ENCODE results near the gene OGG1.

Gene OGG1

GRCh38 chr3:9781978-9782603, 32.3 kb downstream of the OGG1 start:
- DNase-seq (ENCODE audit: insufficient read length, low spot score) (no peak), FAIRE-seq (no peak)

GRCh38 chr3:9782770-9783169, 33.0 kb downstream of the OGG1 start:
- FAIRE-seq (no peak), DNase-seq (ENCODE audit: insufficient read length, low spot score) (no peak)

- DNase-seq (ENCODE audit: insufficient read length, low spot score) (no peak), FAIRE-seq (no peak)
Measured at GRCh38 chr3:9783954-9784353, 34.2 kb downstream of the OGG1 start.

- FAIRE-seq (no peak), DNase-seq (ENCODE audit: insufficient read length, low spot score) (no peak)
Measured at GRCh38 chr3:9784965-9785364, 35.2 kb downstream of the OGG1 start.

GRCh38 chr3:9785602-9786001, 35.9 kb downstream of the OGG1 start:
- FAIRE-seq: no peak

GRCh38 chr3:9786209-9786739, 36.5 kb downstream of the OGG1 start:
- FAIRE-seq (no peak), DNase-seq (ENCODE audit: insufficient read length, low spot score) (no peak)

More at GRCh38 chr3:9785602-9786001, 35.9 kb downstream of the OGG1 start:
- DNase-seq (ENCODE audit: insufficient read length, low spot score): no peak

- DNase-seq (ENCODE audit: insufficient read length, low spot score) (no peak), FAIRE-seq (no peak)
Measured at GRCh38 chr3:9786825-9787669, 37.3 kb downstream of the OGG1 start.

GRCh38 chr3:9787714-9788113, 38.0 kb downstream of the OGG1 start:
- FAIRE-seq (no peak), DNase-seq (ENCODE audit: insufficient read length, low spot score) (no peak)

GRCh38 chr3:9791127-9791526, 41.4 kb downstream of the OGG1 start:
- FAIRE-seq: no peak
- no peak for DNase-seq (ENCODE audit: insufficient read length, low spot score)

- DNase-seq (ENCODE audit: insufficient read length, low spot score): no peak
- FAIRE-seq: peak; percentile 14
Measured at GRCh38 chr3:9791790-9792404, 42.1 kb downstream of the OGG1 start.

GRCh38 chr3:9792405-9793160, 42.8 kb downstream of the OGG1 start, which contains the start of the genes ARPC4 and TADA3:
Gene ARPC4 (plus strand): TSS chr3:9793082. CDS start chr3:9793122, 40 bp downstream.
Gene TADA3 (minus strand): TSS chr3:9792473. CDS start chr3:9791466, 1,007 bp downstream.
- DNase-seq (ENCODE audit: insufficient read length, low spot score) (peak; percentile 83), FAIRE-seq (peak; percentile 82)

- no peak for DNase-seq (ENCODE audit: insufficient read length, low spot score)
- FAIRE-seq: peak; percentile 4
Measured at GRCh38 chr3:9793161-9793781, 43.5 kb downstream of the OGG1 start.

GRCh38 chr3:9794400-9794799, 44.6 kb downstream of the OGG1 start:
- no peak for DNase-seq (ENCODE audit: insufficient read length, low spot score)
- no peak for FAIRE-seq

- FAIRE-seq (peak; percentile 56), DNase-seq (ENCODE audit: insufficient read length, low spot score) (no peak)
Measured at GRCh38 chr3:9795207-9795606, 45.5 kb downstream of the OGG1 start.

GRCh38 chr3:9797196-9797945, 47.6 kb downstream of the OGG1 start:
- DNase-seq (ENCODE audit: insufficient read length, low spot score): no peak
- no peak for FAIRE-seq

- DNase-seq (ENCODE audit: insufficient read length, low spot score) (no peak), FAIRE-seq (no peak)
Measured at GRCh38 chr3:9800529-9800928, 50.8 kb downstream of the OGG1 start.

GRCh38 chr3:9803494-9803893, 53.7 kb downstream of the OGG1 start:
- FAIRE-seq: no peak
- DNase-seq (ENCODE audit: insufficient read length, low spot score): no peak

GRCh38 chr3:9804996-9805395, 55.2 kb downstream of the OGG1 start:
- DNase-seq (ENCODE audit: insufficient read length, low spot score): no peak
- FAIRE-seq: no peak

GRCh38 chr3:9806137-9806536, 56.4 kb downstream of the OGG1 start:
- no peak for DNase-seq (ENCODE audit: insufficient read length, low spot score)
- FAIRE-seq: no peak
